Measurements from ENCODE around the gene MNT.
"Not testable (repeated sequence)": the region's sequence is repeated elsewhere in the genome, so short reads cannot be mapped to it uniquely, and the experiment has no call there.

Gene MNT, protein sequence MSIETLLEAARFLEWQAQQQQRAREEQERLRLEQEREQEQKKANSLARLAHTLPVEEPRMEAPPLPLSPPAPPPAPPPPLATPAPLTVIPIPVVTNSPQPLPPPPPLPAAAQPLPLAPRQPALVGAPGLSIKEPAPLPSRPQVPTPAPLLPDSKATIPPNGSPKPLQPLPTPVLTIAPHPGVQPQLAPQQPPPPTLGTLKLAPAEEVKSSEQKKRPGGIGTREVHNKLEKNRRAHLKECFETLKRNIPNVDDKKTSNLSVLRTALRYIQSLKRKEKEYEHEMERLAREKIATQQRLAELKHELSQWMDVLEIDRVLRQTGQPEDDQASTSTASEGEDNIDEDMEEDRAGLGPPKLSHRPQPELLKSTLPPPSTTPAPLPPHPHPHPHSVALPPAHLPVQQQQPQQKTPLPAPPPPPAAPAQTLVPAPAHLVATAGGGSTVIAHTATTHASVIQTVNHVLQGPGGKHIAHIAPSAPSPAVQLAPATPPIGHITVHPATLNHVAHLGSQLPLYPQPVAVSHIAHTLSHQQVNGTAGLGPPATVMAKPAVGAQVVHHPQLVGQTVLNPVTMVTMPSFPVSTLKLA

DNA sequence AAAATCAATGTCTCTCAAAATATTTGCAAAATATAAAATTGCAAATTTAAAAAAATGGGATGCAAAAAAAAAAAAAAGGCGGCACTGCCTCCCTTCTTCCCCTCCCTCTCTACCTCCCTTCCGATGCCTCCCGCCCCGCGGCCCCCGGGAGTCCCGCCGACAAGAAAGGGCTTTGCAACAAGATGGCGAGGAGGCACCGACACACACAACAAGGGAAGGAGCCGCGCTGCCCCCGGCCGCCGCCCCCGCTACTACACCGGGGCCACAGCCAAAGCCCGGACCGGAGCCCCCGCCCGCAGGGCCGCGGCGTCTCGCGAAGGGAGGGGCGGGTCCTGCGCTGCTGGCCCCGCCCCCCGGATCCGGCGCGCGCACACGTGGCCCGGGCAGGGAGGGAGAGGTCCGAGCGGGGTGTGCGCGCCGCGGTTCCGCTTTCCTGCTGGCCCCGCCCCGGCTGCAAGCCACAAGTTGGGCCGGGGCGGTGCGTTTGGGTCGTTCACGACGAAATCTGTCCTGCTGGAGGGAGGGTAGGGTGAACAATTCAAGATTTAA lies at the start of gene MNT:
MNT (minus strand) TSS at position 184 of the 549 bp plus-strand sequence. CDS start 348 bp downstream, outside the sequence.
- DNase-seq (ENCODE audit: low read depth in 2 of 2, low spot score in 1 of 2): peak; percentile 81 to 91

DNA sequence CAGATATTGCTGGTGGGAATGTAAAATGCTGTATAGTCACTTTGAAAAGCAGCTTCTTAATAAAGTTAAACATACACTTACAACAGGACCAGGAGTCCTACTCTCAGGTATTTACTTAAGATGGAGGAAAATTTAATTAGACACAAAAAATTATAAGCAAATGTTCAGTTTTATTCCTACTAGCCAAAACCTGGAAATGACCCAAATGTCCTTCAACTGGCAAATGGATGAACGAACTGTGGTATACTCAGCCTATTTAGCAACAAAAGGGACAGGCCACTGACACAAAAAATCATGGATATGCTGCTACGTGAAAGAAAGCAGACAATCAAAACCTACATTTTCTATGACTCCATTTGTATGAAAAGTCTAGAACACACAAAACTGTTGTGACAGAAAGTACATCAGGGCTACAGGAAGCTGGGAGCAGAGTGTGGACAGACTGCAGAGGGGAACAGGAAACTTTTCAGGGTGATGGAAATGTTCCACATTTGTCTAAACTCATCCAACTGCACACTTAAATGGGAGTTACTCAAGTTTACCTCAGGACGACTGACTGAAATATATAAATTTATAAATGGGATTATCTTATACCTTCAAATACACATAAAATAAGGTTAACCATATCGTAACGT lies 49.3 kb upstream of the MNT start:
- no peak for DNase-seq (ENCODE audit: low read depth in 2 of 2, low spot score in 1 of 2)

DNA sequence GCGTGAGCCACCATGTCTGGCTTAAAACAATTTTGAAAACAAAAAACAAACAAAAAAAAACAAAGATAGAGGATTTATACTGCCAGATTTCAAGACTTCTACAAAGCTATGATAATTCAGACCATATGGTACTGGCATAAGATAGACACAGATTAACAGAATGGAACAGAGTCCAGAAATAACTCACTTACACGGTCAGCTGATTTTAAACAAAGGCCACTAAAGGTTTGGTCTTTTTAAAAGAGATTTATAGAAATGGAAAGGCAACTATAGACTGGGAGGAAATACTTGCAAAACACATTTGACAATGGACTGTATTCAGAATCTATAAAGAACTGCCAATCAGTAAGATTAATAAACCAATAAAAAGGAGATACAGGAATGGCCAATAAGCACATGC lies 48.6 kb upstream of the MNT start:
- no peak for DNase-seq (ENCODE audit: low read depth in 2 of 2, low spot score in 1 of 2)

DNA sequence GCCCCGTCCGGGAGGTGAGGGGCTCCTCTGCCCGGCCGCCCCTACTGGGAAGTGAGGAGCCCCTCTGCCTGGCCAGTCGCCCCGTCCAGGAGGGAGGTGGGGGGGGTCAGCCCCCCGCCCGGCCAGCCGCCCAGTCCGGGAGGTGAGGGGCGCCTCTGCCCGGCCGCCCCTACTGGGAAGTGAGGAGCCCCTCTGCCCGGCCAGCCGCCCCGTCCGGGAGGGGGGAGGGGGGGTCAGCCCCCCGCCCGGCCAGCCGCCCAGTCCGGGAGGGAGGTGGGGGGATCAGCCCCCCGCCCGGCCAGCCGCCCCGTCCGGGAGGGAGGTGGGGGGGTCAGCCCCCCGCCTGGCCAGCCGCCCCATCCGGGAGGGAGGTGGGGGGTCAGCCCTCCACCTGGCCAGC lies 46.6 kb upstream of the MNT start:
- not testable (repeated sequence) for DNase-seq (ENCODE audit: low read depth in 2 of 2, low spot score in 1 of 2)

DNA sequence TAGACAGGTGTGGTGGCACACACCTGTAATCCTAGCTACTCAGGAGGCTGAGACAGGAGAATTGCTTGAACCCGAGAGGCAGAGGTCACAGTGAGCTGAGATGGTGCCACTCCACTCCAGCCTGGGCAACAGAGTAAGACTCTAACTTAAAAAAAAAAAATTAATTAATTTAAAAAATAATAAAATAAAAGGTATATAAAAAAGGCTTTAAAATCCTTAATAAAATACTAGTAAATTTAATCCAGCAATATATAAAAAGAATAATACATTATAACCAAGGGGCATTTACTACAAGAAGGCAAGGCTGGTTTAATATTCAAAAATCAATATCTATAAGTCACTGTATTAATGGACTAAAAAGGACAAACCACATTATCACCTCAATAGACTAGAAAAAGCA lies 44.8 kb upstream of the MNT start:
- DNase-seq (ENCODE audit: low read depth in 2 of 2, low spot score in 1 of 2): no peak

DNA sequence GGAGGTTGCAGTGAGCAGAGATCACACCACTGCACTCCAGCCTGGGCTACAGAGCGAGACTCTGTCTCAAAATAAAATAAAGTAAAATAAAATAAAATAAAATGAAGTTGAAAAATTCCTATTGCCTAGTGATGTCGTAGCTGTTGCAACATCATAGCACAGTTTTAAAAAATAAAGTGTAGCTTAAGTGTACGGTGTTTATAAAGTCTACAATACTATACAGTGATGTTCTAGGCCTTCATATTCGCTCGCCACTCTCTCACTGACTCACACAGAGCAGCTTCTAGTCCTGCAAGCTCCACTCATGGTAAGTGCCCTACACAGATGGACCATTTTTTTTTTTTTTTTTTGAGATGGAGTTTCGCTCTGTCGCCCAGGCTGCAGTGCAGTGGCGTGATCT lies 43.5 kb upstream of the MNT start:
- DNase-seq (ENCODE audit: low read depth in 2 of 2, low spot score in 1 of 2): no peak

DNA sequence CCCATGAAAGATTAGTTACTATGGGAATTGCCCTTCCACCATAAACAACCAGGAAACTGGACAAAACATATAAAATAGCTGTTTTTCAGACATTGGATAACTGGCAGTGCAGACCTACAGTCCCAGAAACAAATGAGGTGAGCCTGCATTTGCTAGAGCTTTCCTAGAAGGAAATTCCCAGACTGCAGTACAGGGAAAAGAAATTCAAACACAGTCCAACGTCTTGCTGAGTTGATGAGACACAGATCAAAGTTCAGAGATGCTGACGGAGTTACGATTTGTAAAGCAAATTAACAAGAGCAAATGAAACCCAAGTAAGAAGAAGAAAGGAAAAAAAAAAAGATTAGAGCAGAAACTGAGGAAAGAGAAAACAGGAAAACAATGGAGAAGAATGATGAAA lies 41.3 kb upstream of the MNT start:
- DNase-seq (ENCODE audit: low read depth in 2 of 2, low spot score in 1 of 2): no peak

DNA sequence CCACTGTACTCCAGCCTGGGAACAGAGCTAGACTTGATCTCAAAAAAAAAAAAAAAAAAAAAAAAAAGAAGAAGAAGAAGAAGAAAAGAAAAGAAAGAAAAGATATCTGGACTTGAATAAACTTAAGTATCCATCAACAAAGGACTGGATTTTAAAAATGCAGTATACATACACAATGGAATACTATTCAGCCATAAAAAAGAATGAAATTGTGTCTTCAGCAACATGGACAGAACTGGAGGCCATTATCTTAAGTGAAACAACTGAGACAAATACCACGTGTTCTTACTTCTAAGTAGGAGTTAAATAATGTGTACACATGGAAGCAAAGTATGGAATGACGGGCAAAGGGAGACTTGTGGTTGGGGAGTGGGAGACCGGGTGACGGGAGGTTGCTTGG lies 40.1 kb upstream of the MNT start:
- DNase-seq (ENCODE audit: low read depth in 2 of 2, low spot score in 1 of 2): no peak

DNA sequence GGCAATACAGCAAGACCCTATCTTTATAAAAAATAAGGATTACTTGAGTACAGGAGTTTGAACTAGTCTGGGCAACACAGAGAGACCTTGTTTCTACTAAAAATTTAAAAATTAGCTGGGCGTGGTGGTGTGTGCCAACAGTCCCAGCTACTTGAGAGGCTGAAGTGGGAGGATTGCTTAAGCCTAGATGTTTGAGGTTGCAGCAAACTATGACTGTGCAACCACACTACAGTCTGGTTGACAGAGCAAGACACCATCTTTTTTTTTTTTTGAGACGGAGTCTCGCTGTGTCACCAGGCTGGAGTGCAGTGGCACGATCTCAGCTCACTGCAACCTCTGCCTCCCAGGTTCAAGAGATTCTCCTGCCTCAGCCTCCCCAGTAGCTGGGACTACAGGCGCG lies 39.1 kb upstream of the MNT start:
- not testable (repeated sequence) for DNase-seq (ENCODE audit: low read depth in 2 of 2, low spot score in 1 of 2)

DNA sequence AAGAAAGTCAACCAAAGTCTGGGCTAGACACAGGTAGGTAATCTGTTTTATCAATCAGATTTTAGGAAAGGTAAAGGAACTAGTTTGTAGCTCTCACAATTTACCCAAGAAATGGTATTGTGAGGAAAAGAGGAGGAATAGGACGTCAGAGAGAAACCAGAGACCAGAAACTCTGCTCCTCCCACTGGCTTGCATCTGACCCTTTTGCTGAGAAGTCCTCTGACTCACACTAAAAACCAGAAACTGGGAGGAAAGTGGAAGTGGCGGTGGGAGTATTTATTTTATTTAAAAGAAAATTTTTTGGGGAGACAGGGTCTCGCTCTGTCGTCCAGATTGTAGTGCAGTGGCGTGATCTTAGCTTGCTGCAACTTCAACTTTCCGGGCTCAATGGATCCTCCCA lies 38.0 kb upstream of the MNT start:
- no peak for DNase-seq (ENCODE audit: low read depth in 2 of 2, low spot score in 1 of 2)

DNA sequence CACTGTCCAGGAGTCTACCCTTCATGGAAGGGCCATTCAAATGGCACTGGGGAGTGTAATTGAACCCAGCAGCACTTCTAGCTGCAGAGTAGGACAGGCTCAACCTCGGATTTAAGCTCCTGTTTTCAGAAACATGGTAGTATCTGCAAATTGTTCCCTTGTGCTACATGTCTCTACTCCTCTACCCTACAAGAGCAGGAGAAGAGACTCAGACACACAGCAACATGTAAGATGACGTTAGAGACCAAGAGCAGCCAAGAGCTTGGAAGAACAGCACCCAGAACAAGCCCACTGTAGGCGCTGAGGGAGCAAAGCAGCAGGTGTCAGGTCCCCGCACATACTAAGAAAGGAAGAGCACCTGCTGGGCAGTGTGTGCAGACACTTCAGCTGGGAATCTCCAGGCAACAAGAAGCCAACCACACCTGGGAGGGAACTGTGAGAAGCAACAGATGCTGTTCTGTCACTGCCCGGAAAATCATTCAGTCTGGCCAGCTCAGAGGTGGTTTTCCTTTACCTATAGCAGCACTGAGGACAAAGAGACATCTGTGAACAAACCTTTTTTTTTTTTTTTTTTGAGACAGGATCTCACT lies 35.6 kb upstream of the MNT start:
- no peak for DNase-seq (ENCODE audit: low read depth in 2 of 2, low spot score in 1 of 2)

DNA sequence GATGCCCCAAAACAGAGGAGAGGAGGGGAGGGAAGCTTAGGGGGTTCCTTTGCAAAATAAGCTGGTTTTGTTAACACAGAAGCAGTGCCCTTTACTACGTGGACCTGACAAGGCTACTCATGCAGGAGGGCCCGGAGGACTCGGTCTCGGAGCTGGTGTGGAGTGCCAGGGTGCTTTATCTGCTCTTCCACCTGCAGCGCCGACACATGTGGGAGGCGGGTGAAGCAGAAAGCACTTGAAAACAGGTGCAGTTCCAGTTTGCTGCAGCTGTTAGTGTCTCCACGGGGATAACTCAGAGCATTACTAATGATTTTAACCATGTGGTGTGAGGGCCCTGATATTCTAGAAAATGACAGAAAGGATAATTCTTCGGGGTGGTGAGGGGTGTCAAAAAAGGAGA lies 35.0 kb upstream of the MNT start:
- DNase-seq (ENCODE audit: low read depth in 2 of 2, low spot score in 1 of 2): no peak

DNA sequence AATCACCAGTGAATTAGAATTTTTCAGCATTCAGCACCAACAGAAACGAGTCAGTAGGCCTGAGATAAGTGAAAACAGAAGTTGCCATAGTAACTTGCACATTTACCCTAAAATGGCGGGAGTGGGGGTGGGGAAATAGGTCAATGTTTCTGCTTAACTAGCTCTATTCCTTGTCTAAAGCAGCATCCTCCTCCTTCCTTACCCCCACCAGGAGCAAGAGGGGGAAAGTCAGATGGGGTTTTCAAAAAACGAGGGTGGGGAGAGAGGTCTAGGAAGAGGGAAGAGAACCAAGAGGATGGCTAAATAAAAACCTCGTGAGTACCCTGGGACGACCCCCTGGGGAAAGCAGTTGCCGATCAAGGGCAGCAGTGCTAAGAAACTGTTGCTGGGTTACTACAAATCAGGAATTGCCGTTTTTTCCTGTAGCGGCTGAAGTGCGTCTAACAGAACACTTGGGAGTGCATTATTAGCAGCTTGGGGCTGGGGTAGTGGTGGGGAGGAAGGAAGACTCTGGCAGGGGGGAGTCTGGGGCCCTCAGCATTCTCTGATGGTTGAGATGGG lies 34.4 kb upstream of the MNT start:
- DNase-seq (ENCODE audit: low read depth in 2 of 2, low spot score in 1 of 2): no peak

DNA sequence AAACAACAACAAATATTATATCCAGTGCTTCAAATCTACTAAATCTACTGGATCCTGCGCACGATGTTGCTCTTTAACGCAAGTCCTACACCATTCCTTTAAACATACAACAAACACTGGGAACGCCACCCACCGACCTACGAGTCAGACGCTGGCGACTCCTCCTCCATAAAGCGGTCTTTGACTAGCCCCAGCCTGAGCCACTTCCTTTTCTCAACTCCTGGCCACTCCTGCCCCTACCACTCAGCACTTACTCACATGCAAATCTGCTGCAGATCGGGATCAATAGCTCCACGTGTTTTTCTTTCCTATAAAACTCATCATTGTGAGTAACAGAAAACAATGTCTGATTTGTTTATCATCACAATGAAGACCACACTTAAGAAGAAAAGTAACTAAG lies 32.8 kb upstream of the MNT start:
- no peak for DNase-seq (ENCODE audit: low read depth in 2 of 2, low spot score in 1 of 2)

DNA sequence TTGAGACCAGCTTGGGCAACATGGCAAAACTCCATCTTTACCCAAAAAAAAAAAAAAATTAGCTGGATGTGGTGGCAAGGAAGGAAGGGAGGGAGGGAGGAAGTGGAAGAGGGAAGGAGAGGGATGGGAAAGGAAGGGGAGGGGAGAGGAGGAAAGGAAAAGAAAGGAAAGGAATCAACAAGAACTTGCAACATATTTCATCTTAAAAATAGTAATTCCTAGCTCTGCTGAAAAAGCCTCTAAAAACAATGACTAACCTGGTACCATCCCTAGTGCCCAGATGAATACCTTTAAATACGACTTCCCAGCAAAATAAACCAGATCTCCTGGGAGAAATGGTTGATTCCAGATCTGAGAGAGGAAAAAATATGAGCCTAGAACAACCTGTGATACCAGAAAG lies 27.1 kb upstream of the MNT start:
- no peak for DNase-seq (ENCODE audit: low read depth in 2 of 2, low spot score in 1 of 2)

DNA sequence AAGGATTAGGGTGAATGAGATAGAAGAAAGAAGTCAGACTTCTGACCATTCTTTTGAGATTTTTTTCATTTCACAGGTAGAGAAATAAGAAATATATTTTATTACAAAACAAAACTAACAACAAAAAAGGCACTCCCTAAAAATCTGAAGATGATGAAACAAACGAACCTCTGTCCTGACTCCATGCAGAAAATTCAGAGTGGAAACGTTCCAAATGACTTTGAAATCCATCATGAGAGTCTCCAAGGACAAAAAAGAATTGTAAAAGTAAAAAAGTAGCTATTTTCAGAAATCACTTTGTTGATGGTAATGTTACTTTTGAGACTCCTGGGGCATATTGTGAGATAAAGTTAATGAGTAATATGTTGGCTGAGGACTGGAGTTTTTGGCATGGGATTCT lies 26.4 kb upstream of the MNT start:
- DNase-seq (ENCODE audit: low read depth in 2 of 2, low spot score in 1 of 2): no peak

DNA sequence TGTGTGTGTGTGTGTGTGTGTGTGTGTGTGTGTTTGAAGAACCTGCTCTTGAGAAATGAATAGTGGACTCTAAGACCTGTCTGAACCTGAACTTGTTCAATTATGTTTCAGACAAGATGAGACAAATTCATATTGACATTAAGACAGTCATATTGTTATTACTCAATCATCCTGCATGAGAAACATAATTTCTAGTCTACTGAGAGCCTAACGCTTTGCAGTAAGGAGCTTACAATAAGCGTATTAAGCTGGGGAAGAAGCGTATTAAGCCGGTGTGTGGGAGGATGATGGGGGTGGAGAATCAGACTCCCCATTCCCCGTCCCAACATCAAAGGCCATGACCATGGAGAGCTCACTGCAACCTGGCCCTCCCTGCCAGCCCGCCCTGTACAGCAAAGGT lies 22.4 kb upstream of the MNT start:
- DNase-seq (ENCODE audit: low read depth in 2 of 2, low spot score in 1 of 2): no peak

DNA sequence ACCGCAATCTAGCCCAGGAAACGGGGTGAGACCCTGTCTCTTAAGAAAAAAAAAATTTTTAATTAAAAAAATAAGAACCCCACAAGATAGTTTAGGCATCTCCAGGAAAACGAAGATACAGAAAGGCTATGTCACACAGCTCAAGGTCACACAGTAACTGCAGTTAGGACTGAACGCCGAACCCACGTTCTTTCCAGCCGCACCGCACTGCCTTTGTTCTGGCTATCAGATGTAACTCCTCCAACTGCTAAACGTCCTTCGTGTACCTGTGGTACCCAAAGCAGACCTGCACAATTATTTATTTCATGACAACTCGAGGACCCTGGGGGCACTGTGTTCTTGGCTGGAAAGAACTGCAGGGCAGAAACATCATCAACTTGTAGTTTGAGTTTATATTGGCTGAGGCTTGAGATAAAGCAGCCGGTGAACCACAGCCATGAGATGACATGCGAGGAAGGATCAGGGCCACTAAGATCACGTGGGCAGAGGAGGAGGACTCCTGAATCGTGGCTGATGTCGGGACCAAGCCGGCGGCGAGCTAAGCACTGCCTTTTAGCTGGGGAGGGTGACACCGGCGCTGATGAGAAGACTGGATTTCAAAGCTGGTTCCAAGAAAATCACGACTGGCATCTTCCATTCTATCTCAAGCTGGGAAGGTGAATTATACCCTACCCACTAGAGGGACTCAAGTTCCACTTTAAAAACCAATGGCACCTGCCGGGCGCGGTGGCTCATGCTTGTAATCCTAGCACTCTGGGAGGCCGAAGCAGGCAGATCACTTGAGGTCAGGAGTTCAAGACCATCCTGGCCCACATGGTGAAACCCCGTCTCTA lies 20.7 kb upstream of the MNT start:
- DNase-seq (ENCODE audit: low read depth in 2 of 2, low spot score in 1 of 2): no peak

DNA sequence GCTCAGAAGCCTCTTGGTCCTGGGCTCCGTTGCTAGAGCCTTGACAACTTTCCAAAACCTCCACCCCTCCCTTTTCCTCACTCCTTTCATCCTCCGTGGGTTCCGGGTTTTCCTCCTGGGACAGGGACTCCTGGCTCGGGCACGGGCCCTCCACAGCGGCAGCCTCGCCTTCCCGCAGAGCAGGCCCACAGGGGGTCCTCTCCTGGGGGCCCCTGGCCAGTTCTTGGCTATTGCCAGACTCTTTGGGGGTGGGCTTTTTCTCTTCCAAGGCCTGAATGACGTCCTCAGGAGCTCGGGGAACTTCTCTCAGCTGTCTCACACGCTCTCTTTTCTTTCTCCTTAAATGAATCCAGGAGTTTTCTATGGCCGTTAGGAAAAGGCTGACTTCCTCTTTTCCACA lies 19.3 kb upstream of the MNT start:
- no peak for DNase-seq (ENCODE audit: low read depth in 2 of 2, low spot score in 1 of 2)

DNA sequence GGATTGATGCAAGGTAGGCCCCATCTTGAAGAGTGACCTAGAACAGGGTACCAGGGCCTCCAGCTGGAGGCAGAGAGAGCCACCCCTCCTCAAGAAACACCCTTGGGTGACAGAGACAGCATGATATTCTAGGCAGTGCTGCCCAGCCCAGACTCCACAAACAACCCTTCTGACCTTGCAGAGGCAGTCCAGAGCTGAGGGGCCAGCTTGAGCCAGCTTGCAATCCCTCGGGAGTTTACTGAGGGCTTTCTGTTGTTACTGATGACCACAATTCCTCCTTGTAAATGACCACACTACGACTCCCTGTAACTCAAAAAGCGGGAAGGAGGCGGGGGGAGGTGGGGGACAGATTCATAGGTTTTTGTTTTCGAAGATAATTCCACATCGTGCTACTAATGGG lies 18.6 kb upstream of the MNT start:
- DNase-seq (ENCODE audit: low read depth in 2 of 2, low spot score in 1 of 2): no peak

DNA sequence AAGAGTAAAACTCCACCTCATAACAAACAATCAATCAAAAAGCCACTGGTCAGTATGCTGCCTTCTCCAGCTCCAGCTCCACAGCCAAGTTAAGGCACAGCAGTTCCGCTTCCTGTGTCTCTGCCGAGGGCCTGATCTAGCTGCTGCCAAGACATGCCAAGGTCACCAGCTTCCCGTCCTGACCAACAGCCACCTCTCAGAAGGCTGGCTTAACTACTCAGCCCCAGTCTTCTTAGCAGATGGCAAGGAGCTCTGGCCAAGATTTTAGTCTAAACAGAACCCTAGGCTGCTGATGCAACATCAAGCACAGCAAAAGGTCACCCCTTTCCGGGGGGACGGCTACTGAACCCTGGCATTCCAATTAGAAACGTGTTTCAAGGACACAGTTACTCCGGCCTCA lies 17.7 kb upstream of the MNT start:
- no peak for DNase-seq (ENCODE audit: low read depth in 2 of 2, low spot score in 1 of 2)

Data from stimulated activated CD8-positive, alpha-beta memory T cell treated with anti-CD3 and anti-CD28 coated beads, Interleukin-4, amount 100 ng/mL, for 4 hours (primary cell).